Left ventricle myocardium inferior (tissue), 1 donor: Measurements from ENCODE around the gene IRAK1. TPM values are rescaled to one million over a fixed set of nuclear protein-coding genes. Genes with fewer than 3 reads are reported as not detected.

Experiments
- DNase-seq: peaks from one replicate; pipeline ENCODE4 v3.0.0-alpha.2; 2020
- H3K27ac ChIP-seq: fragments of 200-600 bp; replicated peaks from 2 replicates; pipeline ENCODE4 v1.8.0; 2021
- H3K27me3 ChIP-seq: fragments of 200-600 bp; 2 replicates; pipeline ENCODE4 v1.8.0; 2021; ENCODE audit warnings: low read depth
- H3K36me3 ChIP-seq: fragments of 200-600 bp; 2 replicates; pipeline ENCODE4 v1.8.0; 2021
- H3K4me1 ChIP-seq: fragments of 200-600 bp; 2 replicates; pipeline ENCODE4 v1.8.0; 2021
- H3K4me3 ChIP-seq: fragments of 200-600 bp; 2 replicates; pipeline ENCODE4 v1.8.0; 2021; ENCODE audit warnings: mild to moderate bottlenecking, moderate library complexity
- H3K9me3 ChIP-seq: fragments of 200-600 bp; replicated peaks from 2 replicates; pipeline ENCODE4 v1.8.0; 2021
- intact Hi-C: fragments of 100-400 bp; cut with micrococcal nuclease; formaldehyde crosslinking; loops from one replicate; pipeline ENCODE4 v1.11.0; 2022
- total RNA-seq: library from RNA; stranded (reverse); fragmentation: NEBNext Ultra II Directional; extraction: Animal tissue kit (Norgen Biotek cat#: 25700); gene quantifications from one replicate; pipeline ENCODE4 v1.2.1, GENCODE V29; 2021
- TF ChIP-seq, protein P1 (sequence below): fragments of 200-600 bp; IDR thresholded peaks from 2 replicates; pipeline ENCODE4 v1.8.0; 2021; ENCODE audit warnings: antibody characterized with exemption, mild to moderate bottlenecking, borderline replicate concordance
- donor health status: DM: no; HTN: yes; CAD: no; lungs with severe emphysema.

IRAK1 gene
- total RNA-seq, 1 donor from 2014 or later, result 40.6 TPM

DNA sequence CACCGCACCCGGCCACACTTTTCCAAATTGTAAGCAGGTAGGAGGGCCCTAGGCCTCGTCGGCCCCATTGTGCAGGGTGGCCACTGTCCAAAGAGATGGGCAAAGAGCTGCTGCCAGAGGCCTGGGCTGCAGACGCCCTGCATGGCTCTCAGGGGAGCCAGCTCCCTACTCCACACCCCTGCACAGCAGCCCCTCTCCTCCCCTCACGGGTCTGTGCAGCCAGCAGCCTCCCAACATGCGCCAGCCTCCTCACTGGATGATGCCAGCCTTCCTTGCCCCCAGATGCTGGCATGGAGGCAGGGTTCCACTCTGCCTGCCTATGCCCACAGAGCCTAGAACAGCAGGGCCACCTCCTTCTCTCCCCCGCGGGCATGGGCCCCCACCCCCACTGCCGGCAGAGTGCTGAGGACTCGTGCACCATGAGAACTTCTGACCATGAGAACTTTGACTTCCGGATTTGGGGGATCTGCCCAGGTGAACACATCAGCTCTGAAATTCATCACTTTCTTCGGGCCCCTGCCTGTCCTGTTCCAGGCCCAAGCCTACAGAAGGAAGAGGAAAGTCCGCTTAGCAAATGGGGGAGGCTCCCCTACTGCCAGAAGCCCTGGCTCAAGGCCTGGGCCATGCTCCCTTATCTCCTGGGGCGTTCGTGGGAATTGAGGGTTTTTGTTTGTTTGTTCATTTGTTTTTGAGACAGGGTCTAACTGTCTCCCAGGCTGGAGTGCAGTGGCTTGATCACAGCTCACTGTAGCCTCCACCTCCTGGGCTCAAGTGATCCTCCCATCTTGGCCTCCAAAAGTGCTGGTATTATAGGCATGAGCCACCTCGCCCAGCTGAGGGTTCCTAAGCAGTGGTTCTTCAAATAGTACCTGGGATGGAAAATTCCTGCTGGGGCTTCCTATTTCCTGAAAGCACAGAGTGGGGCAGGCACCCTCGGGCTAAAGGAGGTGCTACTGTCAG, 8.0 kb downstream of the IRAK1 start:
- intact Hi-C loops, result loop anchor here (5.0 kb wide), 1 partner anchor 41 kb away; no protein-coding TSS in a partner anchor
- Histone ChIP-seq H3K36me3 (peaks cover 9% of the 10 kb centered on the region), H3K27ac (no peak overlapping the region), H3K9me3 (no peaks in the 10 kb centered on the region), H3K27me3 (no peaks in the 10 kb centered on the region), H3K4me3 (no peak overlapping the region), H3K4me1 (peaks cover 6% of the 10 kb centered on the region)
- DNase-seq, result no peak
- TF ChIP-seq, protein P1, sequence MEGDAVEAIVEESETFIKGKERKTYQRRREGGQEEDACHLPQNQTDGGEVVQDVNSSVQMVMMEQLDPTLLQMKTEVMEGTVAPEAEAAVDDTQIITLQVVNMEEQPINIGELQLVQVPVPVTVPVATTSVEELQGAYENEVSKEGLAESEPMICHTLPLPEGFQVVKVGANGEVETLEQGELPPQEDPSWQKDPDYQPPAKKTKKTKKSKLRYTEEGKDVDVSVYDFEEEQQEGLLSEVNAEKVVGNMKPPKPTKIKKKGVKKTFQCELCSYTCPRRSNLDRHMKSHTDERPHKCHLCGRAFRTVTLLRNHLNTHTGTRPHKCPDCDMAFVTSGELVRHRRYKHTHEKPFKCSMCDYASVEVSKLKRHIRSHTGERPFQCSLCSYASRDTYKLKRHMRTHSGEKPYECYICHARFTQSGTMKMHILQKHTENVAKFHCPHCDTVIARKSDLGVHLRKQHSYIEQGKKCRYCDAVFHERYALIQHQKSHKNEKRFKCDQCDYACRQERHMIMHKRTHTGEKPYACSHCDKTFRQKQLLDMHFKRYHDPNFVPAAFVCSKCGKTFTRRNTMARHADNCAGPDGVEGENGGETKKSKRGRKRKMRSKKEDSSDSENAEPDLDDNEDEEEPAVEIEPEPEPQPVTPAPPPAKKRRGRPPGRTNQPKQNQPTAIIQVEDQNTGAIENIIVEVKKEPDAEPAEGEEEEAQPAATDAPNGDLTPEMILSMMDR, result no peak

DNA sequence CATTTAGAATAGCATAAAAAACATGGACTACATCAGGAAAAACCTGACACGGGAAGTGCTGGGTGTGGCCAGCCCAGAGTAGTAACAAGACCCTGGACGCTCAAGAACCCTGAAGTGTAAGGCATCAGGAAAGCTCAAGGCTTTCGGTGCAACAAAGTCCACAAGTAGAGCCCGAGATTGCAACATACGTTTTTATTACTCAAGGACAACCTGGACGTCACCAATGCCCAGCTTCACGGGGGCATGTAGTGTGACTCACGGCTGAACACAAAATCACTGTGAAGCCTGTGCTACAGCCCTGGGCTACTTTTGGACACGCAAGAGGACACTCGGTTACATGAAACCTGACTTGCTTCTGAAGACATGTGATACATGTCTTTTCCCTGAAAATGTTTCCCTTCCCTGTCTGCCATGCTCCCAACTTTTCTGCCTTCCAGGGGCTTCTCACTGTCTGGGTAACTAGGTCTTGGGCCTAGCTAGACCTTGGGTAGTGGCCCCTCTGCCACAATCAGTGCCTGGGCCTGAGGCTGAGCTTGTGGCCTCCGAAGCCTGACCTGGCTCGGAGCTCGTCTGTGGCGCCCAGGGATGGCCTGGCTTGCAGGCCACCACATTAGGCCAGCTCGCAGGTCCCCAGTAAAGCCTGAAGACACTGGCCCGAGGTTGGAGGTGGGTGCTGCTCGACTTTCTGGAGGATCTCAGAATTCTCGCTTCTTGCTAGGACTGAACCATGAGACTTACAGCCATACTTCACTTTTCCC, 9.2 kb downstream of the IRAK1 start:
- H3K36me3 ChIP-seq, result no peaks in the 10 kb centered on the region
- intact Hi-C loops, result loop anchor here (5.0 kb wide), 1 partner anchor 42 kb away; no protein-coding TSS in a partner anchor
- H3K27ac ChIP-seq, result no peak overlapping the region
- no peaks in the 10 kb centered on the region for H3K27me3 ChIP-seq
- no peak for DNase-seq
- H3K4me3 ChIP-seq, result no peak overlapping the region
- H3K9me3 ChIP-seq, result no peaks in the 10 kb centered on the region
- TF ChIP-seq, protein P1, result no peak
- peaks cover 6% of the 10 kb centered on the region for H3K4me1 ChIP-seq

DNA sequence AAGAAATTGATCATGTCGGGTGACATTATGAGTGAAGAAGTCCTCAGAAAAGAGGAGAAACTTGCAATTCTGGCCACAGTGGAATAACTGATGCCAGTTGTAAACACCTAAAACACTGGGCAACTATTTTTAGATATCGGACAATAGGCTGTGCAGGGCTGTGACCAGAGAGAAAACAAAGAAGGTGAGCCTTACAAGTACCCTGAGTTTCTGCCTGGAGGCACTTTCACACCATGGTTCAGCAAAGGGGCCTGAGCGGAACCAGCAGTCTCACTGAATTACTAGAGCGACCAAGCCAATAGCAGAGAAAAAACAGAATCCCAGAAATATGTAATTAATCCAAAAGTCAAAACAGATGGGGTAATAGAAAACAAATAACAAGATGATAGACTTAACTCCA, 11.2 kb downstream of the IRAK1 start:
- no peaks in the 10 kb centered on the region for H3K27me3 ChIP-seq
- no peak overlapping the region for H3K27ac ChIP-seq

DNA sequence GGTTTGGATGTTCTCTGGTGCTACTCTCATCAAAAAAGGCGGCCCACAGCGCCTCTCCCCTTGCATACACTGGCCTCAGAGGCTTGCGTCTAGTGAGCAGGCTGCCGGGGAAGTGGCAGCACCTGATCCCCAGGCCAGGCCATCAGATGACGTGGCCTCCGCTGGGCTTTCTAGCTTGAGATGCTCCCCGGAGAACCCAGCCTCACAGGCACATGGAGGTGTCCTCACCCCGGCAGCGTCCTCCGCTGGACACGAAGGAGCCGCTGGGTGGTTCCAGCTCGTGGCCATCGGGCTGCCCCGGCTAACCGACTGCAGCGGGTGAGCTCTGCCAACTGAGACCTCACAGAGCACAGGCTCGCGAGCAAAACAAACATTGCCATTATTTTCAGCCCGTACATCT, 12.8 kb downstream of the IRAK1 start:
- no peak for DNase-seq
- no peak overlapping the region for H3K4me3 ChIP-seq
- no peaks in the 10 kb centered on the region for H3K9me3 ChIP-seq
- TF ChIP-seq, protein P1, result no peak
- no peaks in the 10 kb centered on the region for H3K36me3 ChIP-seq
- H3K27me3 ChIP-seq, result no peaks in the 10 kb centered on the region
- no peak overlapping the region for H3K27ac ChIP-seq
- intact Hi-C loops, result no loop called here
- H3K4me1 ChIP-seq, result no peaks in the 10 kb centered on the region

More for the DNA sequence above, 11.2 kb downstream of the IRAK1 start:
- Histone ChIP-seq H3K4me1 (peaks cover 2% of the 10 kb centered on the region), H3K36me3 (no peaks in the 10 kb centered on the region), H3K4me3 (no peak overlapping the region), H3K9me3 (no peaks in the 10 kb centered on the region)
- intact Hi-C loops, result no loop called here
- no peak for DNase-seq
- TF ChIP-seq, protein P1, result no peak

DNA sequence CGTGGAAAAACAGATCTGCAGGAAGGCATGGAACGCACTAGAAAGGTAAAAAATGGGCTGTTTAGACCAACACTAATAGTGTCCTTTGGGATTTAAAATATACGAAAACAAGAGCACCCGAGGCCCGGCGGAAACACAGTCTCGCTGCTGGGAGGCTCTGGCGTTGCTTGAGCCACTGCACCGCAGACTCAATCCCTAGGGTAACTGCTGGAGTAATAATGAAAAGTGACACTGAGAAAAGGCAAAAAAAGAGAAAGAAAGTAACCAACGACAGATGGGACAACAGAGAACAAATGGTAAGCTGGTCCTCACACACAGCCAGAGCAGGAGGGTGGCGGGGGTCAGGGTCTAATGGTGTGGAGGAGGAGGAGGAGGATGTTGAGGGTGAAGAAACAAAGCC, 15.4 kb downstream of the IRAK1 start:
- Histone ChIP-seq H3K27me3 (no peaks in the 10 kb centered on the region), H3K36me3 (no peaks in the 10 kb centered on the region), H3K4me1 (no peaks in the 10 kb centered on the region), H3K9me3 (no peaks in the 10 kb centered on the region), H3K4me3 (no peak overlapping the region), H3K27ac (no peak overlapping the region)
- no peak for DNase-seq
- intact Hi-C loops, result no loop called here
- TF ChIP-seq, protein P1, result no peak
